NCI-H526 (cell line): ENCODE results near the gene DTX1.

Experiments used
- DNase-seq, 2 experiments: peaks; one replicate each; lab custom pipeline; 2025; lab: John Stamatoyannopoulos, UW

Gene DTX1

GRCh38 chr12:113071135-113072112, 14.9 kb downstream of the DTX1 start:
- no peak for DNase-seq

GRCh38 chr12:113072136-113072535, 15.6 kb downstream of the DTX1 start:
- DNase-seq, result no peak

GRCh38 chr12:113073586-113073985, 17.1 kb downstream of the DTX1 start:
- no peak for DNase-seq

- no peak for DNase-seq
These were observed 18.7 kb downstream of the DTX1 start for GRCh38 chr12:113075137-113075683.

- no peak for DNase-seq
These were observed 20.7 kb downstream of the DTX1 start for GRCh38 chr12:113077057-113077858.

- no peak for DNase-seq
These were observed 21.3 kb downstream of the DTX1 start for GRCh38 chr12:113077859-113078255.

GRCh38 chr12:113081873-113082272, 25.3 kb downstream of the DTX1 start:
- no peak for DNase-seq

GRCh38 chr12:113082486-113083148, 26.1 kb downstream of the DTX1 start:
- no peak for DNase-seq

- DNase-seq, result no peak
These were observed 27.4 kb downstream of the DTX1 start for GRCh38 chr12:113083863-113084435.

- no peak for DNase-seq
These were observed 30.0 kb downstream of the DTX1 start for GRCh38 chr12:113086249-113087164.

GRCh38 chr12:113087193-113087592, 30.7 kb downstream of the DTX1 start:
- DNase-seq, result no peak

- no peak for DNase-seq
These were observed 31.5 kb downstream of the DTX1 start for GRCh38 chr12:113088037-113088436.

GRCh38 chr12:113088971-113089756, 32.6 kb downstream of the DTX1 start:
- no peak for DNase-seq

- no peak for DNase-seq
These were observed 33.3 kb downstream of the DTX1 start for GRCh38 chr12:113089839-113090238.

- DNase-seq, result no peak
These were observed 34.2 kb downstream of the DTX1 start for GRCh38 chr12:113090740-113091139.

GRCh38 chr12:113091506-113091905, 35.0 kb downstream of the DTX1 start:
- no peak for DNase-seq

GRCh38 chr12:113092607-113093408, 36.3 kb downstream of the DTX1 start:
- DNase-seq, result peak in 1 of 2 experiments; percentile 65

GRCh38 chr12:113093409-113094101, 37.0 kb downstream of the DTX1 start:
- no peak for DNase-seq
